ENCODE results near the gene RNF187. TPM values are rescaled to one million over a fixed set of nuclear protein-coding genes. Genes with fewer than 3 reads are reported as not detected.

The RNF187 gene
- total and polyA plus RNA-seq, 10 of the 15 experiments (the other 5 are each of a cell fraction or from before 2014, with no cell fraction given) = 2.6 to 116 (median 29.5) TPM

GRCh38 chr1:228453022-228453560 lies 34.1 kb upstream of the RNF187 start (continued):
- no peak for TF ChIP-seq EED (IDR thresholded peaks at IDR 0.05; ENCODE audit: low read depth)

- no peak overlapping the region for H3K4me3 ChIP-seq
- TF ChIP-seq RAD21 (IDR thresholded peaks at IDR 0.05; ENCODE audit: insufficient read depth, low read depth, low read length) (no peak), CREM (IDR thresholded peaks at IDR 0.05; ENCODE audit: low read depth) (no peak), NFXL1 (IDR thresholded peaks at IDR 0.05; ENCODE audit: borderline replicate concordance) (no peak), CEBPB (IDR thresholded peaks at IDR 0.05; ENCODE audit: borderline replicate concordance in 1 of 2, low read depth in 2 of 2, low read length in 2 of 2) (no peak), TCF3 (IDR thresholded peaks at IDR 0.05; ENCODE audit: borderline replicate concordance, insufficient read depth, low read depth, low read length) (no peak), SMAD5 (IDR thresholded peaks at IDR 0.05; ENCODE audit: low read depth) (no peak), BCL11A (IDR thresholded peaks at IDR 0.05; ENCODE audit: low read depth, low read length) (no peak), HSF1 (IDR thresholded peaks at IDR 0.05; ENCODE audit: low read depth, low read length) (no peak), CTCF (IDR thresholded peaks at IDR 0.05 in 2 of 3, conservative IDR thresholded peaks at IDR 0.05 in 1 of 3; ENCODE audit: control insufficient read depth in 2 of 3, extremely low read depth in 1 of 3, insufficient read depth in 1 of 3, low read depth in 3 of 3, low read length in 3 of 3) (no peak), KAT2A (conservative IDR thresholded peaks at IDR 0.05; ENCODE audit: control insufficient read depth, low read depth, low read length) (no peak), RB1 (IDR thresholded peaks at IDR 0.05; ENCODE audit: borderline replicate concordance) (no peak), PML (IDR thresholded peaks at IDR 0.05; ENCODE audit: low read length) (no peak)
- no peak overlapping the region for H3K9ac ChIP-seq (ENCODE audit: control insufficient read depth, insufficient read depth, low read length)
- DNase-seq (ENCODE audit: low read depth, low spot score) (no peak), ATAC-seq (no peak), FAIRE-seq (no peak)
- no peak overlapping the region for H3K27ac ChIP-seq (ENCODE audit: control insufficient read depth, insufficient read depth)
- H3K27me3 ChIP-seq (replicated peaks in 1 of 2; ENCODE audit: control insufficient read depth in 2 of 2, insufficient read depth in 2 of 2, low read length in 1 of 2) = no peaks in the 10 kb centered on the region
- ChIA-PET RAD21 (ENCODE audit: unreplicated experiment) (no interaction called here), CTCF (interaction anchor here (0.6 kb wide), 1 partner anchor 347 kb away, joined by 3 read pairs; no protein-coding TSS in a partner anchor), POLR2A (no interaction called here), SMC1A (ENCODE audit: uncharacterized antibody, unreplicated experiment) (no interaction called here)
- no peaks in the 10 kb centered on the region for H3K36me3 ChIP-seq (ENCODE audit: control insufficient read depth in 2 of 2, insufficient read depth in 2 of 2, low read length in 1 of 2)
- no peak overlapping the region for H2AFZ ChIP-seq (ENCODE audit: control insufficient read depth, low read depth, low read length)
- in situ Hi-C loops (cut with MboI) (no loop called here), intact Hi-C loops (cut with micrococcal nuclease; ENCODE audit: unreplicated experiment) (no loop called here)
- H4K20me1 ChIP-seq (ENCODE audit: control insufficient read depth, insufficient read depth) = no peaks in the 10 kb centered on the region
- no peaks in the 10 kb centered on the region for H3K9me3 ChIP-seq (replicated peaks; ENCODE audit: control insufficient read depth, insufficient read depth, low read length)
- H3K4me2 ChIP-seq (ENCODE audit: control insufficient read depth, insufficient read depth) = no peak overlapping the region; the same call in 1 of the 2 replicates
- 97% methylated on average over 3 of the region's 3 CpGs for WGBS (ENCODE audit: insufficient coverage, insufficient replicate concordance, low lambda C conversion rate, missing lambda C conversion rate)
- peaks cover 11% of the 10 kb centered on the region for H3K79me2 ChIP-seq (ENCODE audit: control insufficient read depth, insufficient read depth, low read length)
- no peaks in the 10 kb centered on the region for H3K4me1 ChIP-seq (ENCODE audit: control insufficient read depth, insufficient read depth, low read length)
- no TSS peak for BruUV-seq (replicated peaks)
These were observed 33.6 kb upstream of the RNF187 start for GRCh38 chr1:228453614-228454013.
